Motor neuron (in vitro differentiated cells): ENCODE data around the gene GABBR2. TPM values are rescaled to one million over a fixed set of nuclear protein-coding genes. Genes with fewer than 3 reads are reported as not detected.

ENCODE experiments used
- ATAC-seq, 8 experiments: fragments of 200-7000 bp; cut with Tn5 transposase; replicated peaks in 6 of 8; 2 replicates each; pipeline ENCODE4 v1.8.0; 2021; ENCODE audit warnings: mild to moderate bottlenecking in 8 of 8, moderate library complexity in 8 of 8
- H3K27ac ChIP-seq, 2 donors: fragments of 250-450 bp; sonication (Bioruptor Pico); 2 replicates each; pipeline ENCODE4 v1.9.0; 2021; ENCODE audit warnings: antibody characterized with exemption in 2 of 2, mild to moderate bottlenecking in 2 of 2, moderate library complexity in 1 of 2
- H3K4me1 ChIP-seq, 2 donors: fragments of 250-450 bp; sonication (Bioruptor Pico); replicated peaks in 1 of 2; 2 replicates each; pipeline ENCODE4 v1.6.1; 2021; ENCODE audit warnings: antibody characterized with exemption in 2 of 2, mild to moderate bottlenecking in 2 of 2, moderate library complexity in 1 of 2
- H3K4me3 ChIP-seq, 5 donors: fragments of 250-450 bp; sonication (Bioruptor Pico); 2 replicates each; pipeline ENCODE4 v1.9.0; 2021; ENCODE audit warnings: antibody characterized with exemption in 5 of 5, mild to moderate bottlenecking in 5 of 5, moderate library complexity in 4 of 5
- WGBS, 10 experiments: fragments of 450-650 bp; shearing (Covaris generic); methylation state at CpG; one replicate each; pipeline ENCODE4 v1.0.0; 2022; 5-methylcytosine and 5-hydroxymethylcytosine counted together
- in situ Hi-C, 9 experiments: fragments of 400-800 bp; cut with MboI; loops; one replicate each; pipeline ENCODE4 v1.15.0; 2021; ENCODE audit warnings: low sequenced_read_pairs in 9 of 9, low pct_unique_long_range_greater_than_20kb in 2 of 9; ENCODE audit not compliant: unreplicated experiment in 9 of 9
- total RNA-seq, 8 experiments: library from RNA; unstranded; fragments of 300-600 nt; gene quantifications; 2 replicates each; pipeline versions ENCODE4 v1.2.3 to v1.2.4, GENCODE V29; 2022

GABBR2 gene
- total RNA-seq, 8 experiments from 2014 or later = 0.07 to 26.0 (median 3.9) TPM

GRCh38 chr9:98381311-98382103 lies 327.2 kb downstream of the GABBR2 start:
- Histone ChIP-seq H3K27ac (no peak overlapping the region), H3K4me1 (peaks cover 11 to 19% of the 10 kb centered on the region in 2 donors), H3K4me3 (no peak overlapping the region)
- no peak for ATAC-seq
- 80 to 100% (median 92%) methylated on average over 1 to 8 of the region's 12 CpGs for WGBS, 10 experiments
- in situ Hi-C loops = no loop called here

- peak; percentile 77 to 99 (median 98) for ATAC-seq
- Histone ChIP-seq H3K27ac (peak overlapping the region; percentile 57 to 60), H3K4me3 (no peak overlapping the region), H3K4me1 (peaks cover 11 to 19% of the 10 kb centered on the region in 2 donors)
- 10 to 53% (median 36%) methylated on average over 1 to 7 of the region's 19 CpGs; no CpG with 5 or more reads in 4 of the 10 experiments for WGBS, 10 experiments
- in situ Hi-C loops = no loop called here
These were observed 328.6 kb downstream of the GABBR2 start for GRCh38 chr9:98380065-98380681.

GRCh38 chr9:98379572-98379971 lies 329.2 kb downstream of the GABBR2 start:
- H3K4me3 ChIP-seq = no peak overlapping the region
- in situ Hi-C loops = no loop called here
- H3K4me1 ChIP-seq = peaks cover 11 to 19% of the 10 kb centered on the region in 2 donors
- H3K27ac ChIP-seq = no peak overlapping the region
- no peak for ATAC-seq
- 44 to 83% (median 67%) methylated on average over 1 of the region's 1 CpG; no CpG with 5 or more reads in 3 of the 10 experiments for WGBS, 10 experiments

- 38 to 96% (median 68%) methylated on average over 1 to 5 of the region's 5 CpGs; no CpG with 5 or more reads in 6 of the 10 experiments for WGBS, 10 experiments
- Histone ChIP-seq H3K4me3 (no peak overlapping the region), H3K27ac (no peak overlapping the region), H3K4me1 (peaks cover 11 to 19% of the 10 kb centered on the region in 2 donors)
- ATAC-seq = no peak
- in situ Hi-C loops = no loop called here
These were observed 329.9 kb downstream of the GABBR2 start for GRCh38 chr9:98378794-98379193.

- WGBS, 10 experiments = 44 to 95% methylated on average over 4 to 6 of the region's 8 CpGs; no CpG with 5 or more reads in 8 of the 10 experiments
- Histone ChIP-seq H3K4me3 (no peak overlapping the region), H3K27ac (no peak overlapping the region), H3K4me1 (peaks cover 11 to 19% of the 10 kb centered on the region in 2 donors)
- peak in 1 of 8 experiments; percentile 4 for ATAC-seq
- in situ Hi-C loops = no loop called here
These were observed 330.4 kb downstream of the GABBR2 start for GRCh38 chr9:98378206-98378780.

- H3K27ac ChIP-seq = no peak overlapping the region
- in situ Hi-C loops = no loop called here
- no peak overlapping the region for H3K4me3 ChIP-seq
- peak in 1 of 8 experiments; percentile 6 for ATAC-seq
- peaks cover 4 to 7% of the 10 kb centered on the region in 2 donors for H3K4me1 ChIP-seq
- WGBS, 10 experiments = 0 to 100% (median 23%) methylated on average over 1 to 3 of the region's 3 CpGs; no CpG with 5 or more reads in 4 of the 10 experiments
These were observed 333.5 kb downstream of the GABBR2 start for GRCh38 chr9:98375138-98375726.

- ATAC-seq = peak in 5 of 8 experiments; percentile 44 to 93 (median 88)
- WGBS, 10 experiments = 0 to 100% (median 43%) methylated on average over 1 to 5 of the region's 10 CpGs; no CpG with 5 or more reads in 4 of the 10 experiments
- no peak overlapping the region for H3K4me3 ChIP-seq
- H3K4me1 ChIP-seq = no peaks in the 10 kb centered on the region
- in situ Hi-C loops = no loop called here
- H3K27ac ChIP-seq = no peak overlapping the region
These were observed 334.2 kb downstream of the GABBR2 start for GRCh38 chr9:98374385-98375051.

GRCh38 chr9:98373609-98374008 lies 335.1 kb downstream of the GABBR2 start:
- peak in 2 of 8 experiments; percentile 59 to 62 for ATAC-seq
- Histone ChIP-seq H3K27ac (no peak overlapping the region), H3K4me3 (no peak overlapping the region), H3K4me1 (no peaks in the 10 kb centered on the region)
- in situ Hi-C loops = no loop called here

GRCh38 chr9:98372077-98372836 lies 336.5 kb downstream of the GABBR2 start:
- WGBS, 10 experiments = 15 to 70% (median 50%) methylated on average over 2 to 3 of the region's 7 CpGs; no CpG with 5 or more reads in 1 of the 10 experiments
- no peak overlapping the region for H3K4me3 ChIP-seq
- no peaks in the 10 kb centered on the region for H3K4me1 ChIP-seq
- H3K27ac ChIP-seq = no peak overlapping the region
- ATAC-seq = no peak
- in situ Hi-C loops = no loop called here

- 20 to 100% (median 63%) methylated on average over 1 of the region's 4 CpGs; no CpG with 5 or more reads in 4 of the 10 experiments for WGBS, 10 experiments
- no peak for ATAC-seq
- H3K4me1 ChIP-seq = no peaks in the 10 kb centered on the region
- in situ Hi-C loops = no loop called here
- no peak overlapping the region for H3K27ac ChIP-seq
- H3K4me3 ChIP-seq = no peak overlapping the region
These were observed 337.8 kb downstream of the GABBR2 start for GRCh38 chr9:98370976-98371315.

GRCh38 chr9:98370300-98370975 lies 338.3 kb downstream of the GABBR2 start:
- H3K4me3 ChIP-seq = no peak overlapping the region
- no peak for ATAC-seq
- no peak overlapping the region for H3K27ac ChIP-seq
- in situ Hi-C loops = no loop called here
- H3K4me1 ChIP-seq = no peaks in the 10 kb centered on the region
- WGBS, 10 experiments = 80 to 100% (median 90%) methylated on average over 1 to 7 of the region's 9 CpGs; no CpG with 5 or more reads in 2 of the 10 experiments

GRCh38 chr9:98369896-98370295 lies 338.8 kb downstream of the GABBR2 start:
- ATAC-seq = no peak
- Histone ChIP-seq H3K27ac (no peak overlapping the region), H3K4me1 (no peaks in the 10 kb centered on the region), H3K4me3 (no peak overlapping the region)
- in situ Hi-C loops = no loop called here
- 50 to 100% (median 67%) methylated on average over 1 of the region's 2 CpGs; no CpG with 5 or more reads in 7 of the 10 experiments for WGBS, 10 experiments
